ENCODE data around the gene STK10. TPM values are rescaled to one million over a fixed set of nuclear protein-coding genes. Genes with fewer than 3 reads are reported as not detected.

STK10 gene
- total RNA-seq, 2 donors from 2014 or later, result 16.1 to 23.2 TPM

DNA sequence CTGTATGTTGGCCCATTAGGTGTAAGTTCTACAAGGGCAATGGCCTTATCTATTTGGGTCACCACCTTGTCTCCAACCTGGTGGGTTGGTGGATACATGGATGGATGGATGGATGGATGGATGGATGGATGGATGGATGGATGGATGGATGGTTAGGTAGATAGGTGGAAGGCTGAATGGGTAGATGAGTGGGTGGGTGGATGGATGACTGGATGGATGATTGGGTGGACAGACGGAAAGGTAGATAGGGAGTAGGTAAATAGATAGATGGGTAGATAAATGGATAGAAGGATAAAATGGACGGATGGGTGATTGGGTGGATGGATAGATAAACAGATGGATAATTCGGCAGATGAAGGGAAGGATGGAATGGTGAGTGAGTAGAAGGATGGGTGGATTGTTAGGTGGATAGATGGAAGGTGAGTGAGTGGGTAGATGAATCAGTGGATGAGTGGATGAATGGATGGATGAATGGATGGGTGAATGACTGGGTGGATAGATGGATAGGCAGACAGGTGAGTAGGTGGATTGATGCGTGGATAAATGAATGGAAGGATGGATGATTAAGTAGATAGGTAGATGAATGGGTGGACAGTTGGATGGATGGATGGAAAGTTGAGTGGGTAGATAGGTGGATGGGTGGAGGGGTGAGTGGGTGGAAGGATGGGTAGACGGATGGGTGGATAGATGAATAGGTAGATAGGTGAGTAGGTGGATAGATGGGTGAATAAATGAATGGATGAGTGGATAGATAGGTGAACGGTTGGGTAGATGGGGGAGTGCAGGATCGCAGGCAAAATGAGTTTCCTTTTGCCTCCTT is 98.5 kb downstream of the STK10 start:
- TF ChIP-seq, protein P1, sequence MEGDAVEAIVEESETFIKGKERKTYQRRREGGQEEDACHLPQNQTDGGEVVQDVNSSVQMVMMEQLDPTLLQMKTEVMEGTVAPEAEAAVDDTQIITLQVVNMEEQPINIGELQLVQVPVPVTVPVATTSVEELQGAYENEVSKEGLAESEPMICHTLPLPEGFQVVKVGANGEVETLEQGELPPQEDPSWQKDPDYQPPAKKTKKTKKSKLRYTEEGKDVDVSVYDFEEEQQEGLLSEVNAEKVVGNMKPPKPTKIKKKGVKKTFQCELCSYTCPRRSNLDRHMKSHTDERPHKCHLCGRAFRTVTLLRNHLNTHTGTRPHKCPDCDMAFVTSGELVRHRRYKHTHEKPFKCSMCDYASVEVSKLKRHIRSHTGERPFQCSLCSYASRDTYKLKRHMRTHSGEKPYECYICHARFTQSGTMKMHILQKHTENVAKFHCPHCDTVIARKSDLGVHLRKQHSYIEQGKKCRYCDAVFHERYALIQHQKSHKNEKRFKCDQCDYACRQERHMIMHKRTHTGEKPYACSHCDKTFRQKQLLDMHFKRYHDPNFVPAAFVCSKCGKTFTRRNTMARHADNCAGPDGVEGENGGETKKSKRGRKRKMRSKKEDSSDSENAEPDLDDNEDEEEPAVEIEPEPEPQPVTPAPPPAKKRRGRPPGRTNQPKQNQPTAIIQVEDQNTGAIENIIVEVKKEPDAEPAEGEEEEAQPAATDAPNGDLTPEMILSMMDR (IDR thresholded peaks at IDR 0.05), result no peak
- Histone ChIP-seq H3K9ac (ENCODE audit: low read depth in 2 of 2, low read length in 2 of 2) (no peak overlapping the region), H3K9me3 (no peaks in the 10 kb centered on the region)

GRCh38 chr5:172088801-172089200 is 99.2 kb downstream of the STK10 start:
- no peaks in the 10 kb centered on the region for H3K4me1 ChIP-seq
- no peaks in the 10 kb centered on the region for H3K27me3 ChIP-seq
- no peak for DNase-seq
- no peaks in the 10 kb centered on the region for H3K9me3 ChIP-seq
- TF ChIP-seq, protein P1 (IDR thresholded peaks at IDR 0.05), result no peak
- intact Hi-C loops (cut with DNase I), result no loop called here
- no peak overlapping the region for H3K27ac ChIP-seq
- no peak overlapping the region for H3K9ac ChIP-seq (ENCODE audit: low read depth in 2 of 2, low read length in 2 of 2)
- H3K36me3 ChIP-seq, result no peaks in the 10 kb centered on the region
- no peak overlapping the region for H3K4me3 ChIP-seq

More for the DNA sequence above, 98.5 kb downstream of the STK10 start:
- intact Hi-C loops (cut with DNase I), result no loop called here
- Histone ChIP-seq H3K4me1 (no peaks in the 10 kb centered on the region), H3K27me3 (no peaks in the 10 kb centered on the region), H3K27ac (no peak overlapping the region), H3K4me3 (no peak overlapping the region), H3K36me3 (no peaks in the 10 kb centered on the region)
- no peak for DNase-seq

GRCh38 chr5:172086194-172086975 is 101.6 kb downstream of the STK10 start:
- Histone ChIP-seq H3K4me3 (no peak overlapping the region), H3K4me1 (no peaks in the 10 kb centered on the region), H3K27ac (no peak overlapping the region), H3K9ac (ENCODE audit: low read depth in 2 of 2, low read length in 2 of 2) (no peak overlapping the region), H3K9me3 (no peaks in the 10 kb centered on the region), H3K36me3 (peaks cover 10% of the 10 kb centered on the region), H3K27me3 (no peaks in the 10 kb centered on the region)
- no peak for DNase-seq
- TF ChIP-seq, protein P1 (IDR thresholded peaks at IDR 0.05), result no peak
- intact Hi-C loops (cut with DNase I), result no loop called here

- peaks cover 10% of the 10 kb centered on the region for H3K36me3 ChIP-seq
- TF ChIP-seq, protein P1 (IDR thresholded peaks at IDR 0.05), result no peak
- intact Hi-C loops (cut with DNase I), result no loop called here
- H3K27me3 ChIP-seq, result no peaks in the 10 kb centered on the region
- H3K4me3 ChIP-seq, result no peak overlapping the region
- DNase-seq, result no peak
- H3K27ac ChIP-seq, result no peak overlapping the region
- H3K4me1 ChIP-seq, result no peaks in the 10 kb centered on the region
- no peak overlapping the region for H3K9ac ChIP-seq (ENCODE audit: low read depth in 2 of 2, low read length in 2 of 2)
- H3K9me3 ChIP-seq, result no peaks in the 10 kb centered on the region
These were observed 102.3 kb downstream of the STK10 start for GRCh38 chr5:172085738-172086137.

DNA sequence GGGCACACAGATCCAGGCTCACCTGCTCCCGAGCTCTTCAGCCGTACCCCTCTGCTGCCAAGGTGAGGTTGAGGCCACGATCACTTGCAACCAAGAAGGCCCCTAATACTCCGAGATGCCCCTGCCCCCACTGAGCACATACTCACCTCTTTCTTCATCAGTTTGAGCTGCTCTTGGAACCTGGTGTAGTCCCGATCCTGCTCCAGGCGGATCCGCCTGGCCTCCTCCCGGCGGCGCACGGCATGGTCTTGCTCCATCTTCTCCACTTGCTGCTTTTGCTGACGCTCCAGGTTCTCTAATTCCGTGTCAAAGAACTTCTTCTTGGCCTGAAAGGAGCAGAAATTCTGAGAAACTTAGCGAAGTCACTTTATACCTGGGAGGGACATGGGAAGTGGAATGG is 105.8 kb downstream of the STK10 start:
- TF ChIP-seq, protein P1 (IDR thresholded peaks at IDR 0.05), result no peak
- H3K27me3 ChIP-seq, result no peaks in the 10 kb centered on the region
- H3K4me3 ChIP-seq, result no peak overlapping the region
- intact Hi-C loops (cut with DNase I), result no loop called here
- peaks cover 10% of the 10 kb centered on the region for H3K36me3 ChIP-seq
- no peaks in the 10 kb centered on the region for H3K9me3 ChIP-seq
- no peak overlapping the region for H3K9ac ChIP-seq (ENCODE audit: low read depth in 2 of 2, low read length in 2 of 2)
- DNase-seq, result no peak
- no peak overlapping the region for H3K27ac ChIP-seq
- no peaks in the 10 kb centered on the region for H3K4me1 ChIP-seq

Data from colonic mucosa (tissue), 4 donors.